ENCODE results near the gene EEF2. TPM values are rescaled to one million over a fixed set of nuclear protein-coding genes. Genes with fewer than 3 reads are reported as not detected.

The EEF2 gene
- total RNA-seq, 2 donors from 2014 or later, result 3,876 to 4,058 TPM

- H3K27me3 Mint-ChIP-seq (ENCODE audit: low read depth), result peaks cover 5% of the 10 kb centered on the region
- no peaks in the 10 kb centered on the region for H3K36me3 Mint-ChIP-seq (ENCODE audit: insufficient read depth in 2 of 2)
- H3K4me3 Mint-ChIP-seq, result peak within 1 kb of the TSS in 1 of 2 donors; percentile 22
- H3K27ac Mint-ChIP-seq, result no peak within 1 kb of the TSS
- no peaks in the 10 kb centered on the region for H3K9me3 Mint-ChIP-seq
- peak in 1 of 2 donors; percentile 60 for ATAC-seq (replicated peaks in 1 of 2)
- peak in 1 of 2 donors; percentile 31 for DNase-seq
- no peaks in the 10 kb centered on the region for H3K4me1 Mint-ChIP-seq (ENCODE audit: low read depth)
These were observed 52.1 kb downstream of the EEF2 start, which contains the start of gene NMRK2 for GRCh38 chr19:3932931-3933810. Gene NMRK2, plus strand, starts transcription at chr19:3933069. Its CDS starts 603 bp downstream, at chr19:3933672.

- DNase-seq (no peak), ATAC-seq (replicated peaks in 1 of 2) (no peak)
- H3K4me1 Mint-ChIP-seq (ENCODE audit: low read depth), result no peaks in the 10 kb centered on the region
- H3K27ac Mint-ChIP-seq, result no peak overlapping the region
- peaks cover 5% of the 10 kb centered on the region for H3K27me3 Mint-ChIP-seq (ENCODE audit: low read depth)
- no peaks in the 10 kb centered on the region for H3K9me3 Mint-ChIP-seq
- H3K36me3 Mint-ChIP-seq (ENCODE audit: insufficient read depth in 2 of 2), result no peaks in the 10 kb centered on the region
- H3K4me3 Mint-ChIP-seq, result no peak overlapping the region
These were observed 54.2 kb downstream of the EEF2 start for GRCh38 chr19:3931041-3931440.

Other genes starting within 250 kb of the EEF2 start
- gene APBA3, start 223.8 kb downstream of the EEF2 start, total RNA-seq, result 10 to 100 TPM; 51.8 to 52.7 TPM
- 10 to 100 TPM; 67.3 to 74.2 TPM for gene MRPL54, start 222.8 kb downstream of the EEF2 start, total RNA-seq
- not detected for gene RAX2, start 213.2 kb downstream of the EEF2 start, total RNA-seq
- 10 to 100 TPM; 15.5 to 19.2 TPM for gene MATK, start 199.1 kb downstream of the EEF2 start, total RNA-seq
- under 1 TPM in 1 of 2 donors, not detected in 1; 0.56 TPM for gene ZFR2, start 116.4 kb downstream of the EEF2 start, total RNA-seq
- under 1 TPM in 1 of 2 donors, not detected in 1; 0.05 TPM for gene ATCAY, start 104.8 kb downstream of the EEF2 start, total RNA-seq
- gene NMRK2, start 52.4 kb downstream of the EEF2 start, total RNA-seq, result not detected
- gene DAPK3, start 14.4 kb downstream of the EEF2 start, total RNA-seq, result 10 to 100 TPM; 33.8 to 45.9 TPM
- gene PIAS4, start 22.3 kb upstream of the EEF2 start, total RNA-seq, result 10 to 100 TPM; 33.4 TPM
- 10 to 100 TPM; 29.9 to 39.6 TPM for gene ZBTB7A, start 81.4 kb upstream of the EEF2 start, total RNA-seq
- gene MAP2K2, start 138.7 kb upstream of the EEF2 start, total RNA-seq, result 100 to 1,000 TPM; 144 to 157 TPM
- under 1 TPM in 1 of 2 donors, not detected in 1; 0.10 TPM for gene CREB3L3, start 168.2 kb upstream of the EEF2 start, total RNA-seq
- 10 to 100 TPM; 44.1 to 45.9 TPM for gene SIRT6, start 197.1 kb upstream of the EEF2 start, total RNA-seq
- gene ANKRD24, start 197.2 kb upstream of the EEF2 start, total RNA-seq, result 1 to 10 TPM; 2.8 to 4.1 TPM
- gene EBI3, start 244.1 kb upstream of the EEF2 start, total RNA-seq, result 10 to 100 TPM; 21.8 to 29.9 TPM